IPS-NIHi7 (cell line): ENCODE results near the gene HNRNPC.
A peak's percentile ranks its signal among the peaks of the same experiment; 100 is the strongest.
"Not testable (repeated sequence)": the region's sequence is repeated elsewhere in the genome, so short reads cannot be mapped to it uniquely, and the experiment has no call there.

Source experiments
- DNase-seq: peaks from one replicate; pipeline ENCODE4 v3.0.0; 2012; ENCODE audit warnings: mixed read lengths; ENCODE audit errors: extremely low spot score

HNRNPC gene

DNA sequence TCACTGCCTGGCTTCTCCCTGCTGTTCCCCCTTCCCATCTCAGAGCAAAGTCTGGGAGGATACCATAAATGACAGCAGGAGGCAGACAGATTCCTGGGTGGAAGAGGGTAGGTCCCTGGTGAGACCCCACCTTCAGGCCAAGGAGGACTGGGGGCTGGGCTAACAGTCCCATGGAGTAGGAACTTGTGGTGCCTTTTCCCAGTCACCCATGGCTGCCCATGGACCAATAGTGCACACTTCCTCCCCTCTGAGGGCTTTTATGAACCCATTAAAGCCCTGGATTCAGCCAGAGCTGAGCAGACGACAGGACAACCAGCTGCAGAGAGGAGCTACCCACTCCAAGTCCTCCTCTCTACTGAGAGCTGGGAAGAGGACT is 76.8 kb downstream of the HNRNPC start:
- no peak for DNase-seq

DNA sequence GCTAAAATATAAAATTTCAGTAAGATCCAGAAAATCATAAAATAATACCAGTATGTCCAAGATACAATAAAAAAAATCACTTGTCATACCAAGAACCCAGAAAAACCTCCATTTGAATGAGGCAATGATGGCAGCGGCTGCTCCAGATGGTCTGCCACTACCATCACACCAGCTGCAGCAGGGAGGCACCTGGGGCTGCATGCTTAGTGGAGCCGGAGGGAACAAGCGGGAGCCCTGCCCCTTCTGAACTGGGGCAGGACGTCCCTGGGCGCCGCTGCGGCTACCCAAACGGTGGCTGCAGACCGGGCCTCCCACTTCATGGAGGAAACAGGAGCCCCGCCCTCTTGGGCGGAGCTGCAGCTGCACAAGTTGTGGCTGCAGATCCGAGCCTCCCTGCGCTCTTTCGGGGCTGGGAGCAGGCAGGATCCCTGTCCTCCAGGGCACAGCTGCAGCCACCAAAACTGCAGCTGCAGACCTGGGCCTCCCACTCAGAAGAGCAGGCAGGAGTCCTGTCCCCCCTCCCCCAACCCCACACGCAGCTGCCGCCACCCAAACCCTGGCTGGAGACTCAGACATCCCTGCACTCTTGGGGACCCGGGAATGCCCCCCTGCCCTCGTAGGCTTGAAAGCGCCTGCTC is 77.3 kb downstream of the HNRNPC start:
- peak; percentile 81 for DNase-seq

DNA sequence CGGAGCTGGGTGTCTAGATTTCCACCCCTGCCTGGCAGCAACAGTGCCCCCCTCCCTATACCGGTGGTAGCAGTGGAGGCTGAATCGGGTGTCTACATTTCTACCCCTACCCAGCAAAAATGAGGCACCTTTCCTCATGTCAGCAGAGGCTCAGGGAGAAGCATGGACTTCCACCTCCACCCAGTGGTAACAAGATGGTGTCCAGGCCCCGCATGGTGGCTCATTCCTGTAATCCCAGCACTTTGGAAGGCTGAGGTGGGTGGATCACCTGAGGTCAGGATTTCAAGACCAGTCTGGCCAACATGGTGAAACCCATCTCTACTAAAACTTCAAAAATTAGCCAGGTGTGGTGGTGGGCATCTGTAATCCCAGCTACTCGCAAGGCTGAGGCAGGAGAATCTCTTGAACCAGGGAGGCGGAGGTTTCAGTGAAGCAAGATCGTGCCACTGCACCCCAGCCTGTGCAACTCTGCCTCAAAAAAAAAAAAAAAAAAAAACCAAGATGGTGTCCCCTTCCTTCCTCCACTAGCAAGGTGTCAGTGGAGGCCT is 77.9 kb downstream of the HNRNPC start:
- DNase-seq, result no peak

DNA sequence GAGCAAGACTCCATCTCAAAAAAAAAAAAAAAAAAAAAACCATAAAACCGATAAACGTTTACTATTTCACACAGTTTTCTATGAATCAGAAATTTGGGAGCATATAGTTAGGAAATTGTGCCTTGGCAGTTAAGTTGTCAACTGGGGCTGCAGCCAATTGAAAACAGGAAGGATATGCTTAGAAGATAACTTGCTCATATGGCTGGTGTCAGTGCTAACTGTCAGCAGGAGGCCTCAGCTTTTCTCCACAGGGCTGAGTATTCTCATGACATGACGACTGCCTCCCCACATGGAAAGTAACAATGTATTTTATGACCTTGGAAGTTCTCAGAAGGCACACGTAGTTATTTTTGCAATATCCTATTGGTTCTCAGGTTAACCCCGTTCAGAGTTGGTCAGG is 83.8 kb downstream of the HNRNPC start:
- DNase-seq, result no peak

DNA sequence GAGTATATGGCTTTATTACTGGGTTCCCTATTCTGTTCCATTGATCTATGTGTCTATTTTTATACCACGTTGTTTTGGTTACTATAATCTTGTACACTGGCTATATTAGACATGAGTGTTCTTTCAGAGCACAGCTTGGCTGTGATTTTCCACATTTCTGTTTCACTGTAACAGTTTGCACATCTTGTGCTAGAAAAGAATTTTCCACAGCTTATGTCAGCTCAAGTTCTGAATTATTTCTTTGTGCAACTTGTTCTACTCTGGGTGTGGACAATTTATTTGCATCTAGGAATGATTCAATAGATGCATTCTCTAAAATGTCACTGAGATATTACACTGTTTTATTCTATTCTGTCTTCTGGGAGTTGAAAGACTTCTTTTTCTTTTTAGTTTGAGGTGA is 85.0 kb downstream of the HNRNPC start:
- DNase-seq, result no peak

DNA sequence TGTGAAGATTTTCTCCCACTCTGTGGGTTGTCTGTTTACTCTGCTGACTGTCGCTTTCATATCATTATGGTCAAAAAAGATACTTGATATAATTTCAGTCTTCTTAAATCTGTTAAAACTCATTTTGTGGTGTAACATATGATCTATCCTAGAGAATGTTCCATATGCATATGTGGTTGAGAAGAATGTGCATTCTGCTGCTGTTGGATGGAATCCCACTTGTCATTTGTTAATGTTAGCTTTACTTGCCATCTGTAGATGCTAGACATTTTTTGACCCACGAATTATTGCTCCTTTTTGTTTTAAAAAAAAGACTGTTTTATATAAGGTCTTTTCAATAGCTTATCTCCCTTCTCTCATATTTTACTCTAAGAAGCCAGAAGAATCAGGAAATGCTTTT is 87.1 kb downstream of the HNRNPC start:
- DNase-seq, result no peak

DNA sequence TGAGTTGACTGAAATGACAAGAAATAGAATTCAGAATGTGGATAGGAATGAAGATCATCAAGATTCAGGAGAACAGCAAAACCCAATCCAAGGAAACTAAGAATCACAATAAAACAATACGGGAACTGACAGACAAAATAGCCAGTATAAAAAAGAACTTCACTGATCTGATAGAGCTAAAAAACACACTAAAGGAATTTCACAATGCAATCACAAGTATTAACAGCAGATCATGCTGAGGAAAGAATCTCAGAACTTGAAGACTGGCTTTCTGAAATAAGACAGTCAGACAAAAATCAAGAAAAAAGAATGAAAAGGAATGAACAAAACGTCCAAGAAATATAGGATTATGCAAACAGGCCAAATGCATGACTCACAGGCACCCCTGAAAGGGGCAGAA is 98.1 kb downstream of the HNRNPC start:
- DNase-seq, result no peak

DNA sequence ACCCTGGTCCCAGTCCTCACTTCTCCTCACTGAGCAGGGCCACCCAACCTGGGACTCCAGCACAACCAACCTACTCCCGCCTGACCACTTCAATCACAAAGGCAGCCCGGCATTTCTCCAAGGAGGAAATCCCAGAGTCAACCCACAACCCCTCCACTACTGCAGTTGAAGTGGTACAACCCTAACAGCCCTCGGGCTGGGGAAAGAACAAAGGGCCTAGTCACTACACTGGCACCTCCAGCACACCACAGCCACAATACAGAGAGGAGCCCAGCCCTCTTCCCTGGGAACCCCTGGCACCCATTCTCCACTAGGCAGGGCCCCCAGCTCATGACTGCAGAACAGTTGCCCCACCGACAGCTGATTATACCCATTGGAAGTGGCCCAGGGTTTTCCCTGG is 99.7 kb downstream of the HNRNPC start:
- no peak for DNase-seq

DNA sequence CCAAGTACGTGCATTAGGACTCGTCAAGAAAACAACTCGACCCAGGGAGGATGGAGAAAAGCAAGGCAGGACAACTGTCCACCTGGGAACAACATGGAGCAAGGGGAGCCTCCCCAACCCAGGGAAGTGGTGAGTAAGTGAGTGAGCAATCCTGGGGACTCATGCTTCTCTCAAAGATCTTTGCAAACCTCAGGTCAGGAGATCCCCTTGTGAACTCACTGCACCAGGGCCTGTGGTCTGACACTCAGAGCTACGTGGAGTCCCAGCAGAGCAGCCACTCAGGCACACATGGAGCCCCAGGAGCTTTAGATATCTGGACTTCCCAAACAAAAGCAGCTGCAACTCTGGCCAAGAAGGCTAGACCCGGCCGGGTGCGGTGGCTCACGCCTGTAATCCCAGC is 101.2 kb downstream of the HNRNPC start:
- no peak for DNase-seq

DNA sequence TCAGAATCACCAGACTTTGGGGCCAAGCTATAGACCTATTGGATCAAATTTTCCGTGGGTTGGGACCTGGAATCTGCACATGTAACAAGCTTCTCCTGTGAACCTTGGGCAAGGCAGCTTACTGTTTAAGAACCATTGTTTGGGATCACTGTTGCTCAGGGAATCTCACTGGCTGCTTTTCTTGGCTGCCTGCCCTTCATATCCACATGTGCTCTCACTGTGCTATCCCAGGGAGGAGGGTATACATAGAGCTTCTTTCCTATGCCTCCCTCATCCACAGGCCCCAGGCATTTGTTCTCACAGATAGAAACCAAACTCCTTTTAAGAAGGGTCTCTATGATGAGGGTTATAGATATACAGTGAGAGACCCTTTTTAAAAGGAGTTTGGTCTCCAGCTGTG is 103.6 kb downstream of the HNRNPC start:
- not testable (repeated sequence) for DNase-seq

DNA sequence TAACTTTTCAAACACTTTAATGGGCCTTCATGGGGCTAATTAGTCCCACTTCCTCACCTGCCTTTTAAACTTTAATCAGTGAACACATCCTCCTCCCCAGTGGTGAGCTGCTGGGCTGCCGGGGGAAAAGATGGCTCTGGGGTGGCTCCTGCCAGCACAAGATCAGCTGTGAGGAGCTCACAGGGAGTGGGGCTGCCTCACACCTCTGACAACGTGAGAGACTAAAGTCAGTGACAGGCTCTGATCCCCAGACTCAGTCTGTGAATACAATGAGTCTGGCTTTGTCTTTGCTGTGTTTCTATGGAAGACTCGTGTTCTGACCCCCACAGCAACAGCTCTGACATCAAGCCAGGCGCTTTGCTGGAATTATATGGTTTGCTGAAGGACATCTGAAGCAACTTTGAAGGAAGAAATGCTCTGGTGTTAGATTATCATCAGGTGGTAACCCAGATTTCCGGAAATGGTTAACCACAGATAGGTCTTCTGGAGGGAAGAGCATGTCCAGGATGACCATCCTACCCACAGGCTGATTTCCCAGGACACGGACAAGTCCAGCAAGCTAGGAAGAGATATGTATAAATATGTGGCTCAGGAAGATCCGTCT is 104.1 kb downstream of the HNRNPC start:
- DNase-seq, result not testable (repeated sequence)

DNA sequence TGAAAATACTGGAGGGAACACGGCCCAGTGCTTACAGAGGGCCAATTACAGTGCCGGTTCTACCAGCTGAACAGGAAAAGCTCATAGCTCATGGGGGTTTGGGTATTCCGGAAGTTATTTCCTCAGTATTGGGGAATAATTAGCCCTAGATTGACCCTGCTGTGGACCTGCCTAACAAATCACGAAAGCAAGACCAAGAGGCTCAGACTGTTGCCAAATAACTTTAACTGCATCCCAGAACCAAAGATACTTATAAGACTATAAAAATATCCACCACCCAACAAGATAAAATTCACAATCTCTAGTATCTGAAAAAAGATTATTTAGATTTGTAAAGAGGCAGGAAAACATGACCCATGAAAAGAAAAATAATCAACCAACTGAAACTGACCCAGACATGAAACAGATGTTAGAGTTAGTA is 105.4 kb downstream of the HNRNPC start:
- DNase-seq, result no peak

DNA sequence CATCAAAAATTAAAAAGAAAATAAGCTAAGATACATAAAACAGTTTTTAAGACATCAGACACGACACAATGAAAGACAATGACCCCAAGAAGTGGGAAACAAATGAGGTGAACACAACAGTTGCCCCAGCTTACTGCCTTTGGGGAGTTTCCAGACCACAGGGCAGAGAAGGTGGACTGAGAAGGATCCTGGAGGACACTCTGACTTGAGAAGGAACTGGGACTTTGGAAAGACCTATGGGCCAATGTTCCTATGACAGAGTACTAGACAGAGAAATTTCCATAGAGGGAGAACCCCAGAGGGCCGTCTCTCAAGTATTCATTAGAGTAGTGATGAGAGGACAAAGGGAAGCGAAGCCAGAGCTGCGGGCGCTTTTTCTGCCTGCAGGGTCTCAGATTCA is 107.2 kb downstream of the HNRNPC start:
- DNase-seq, result no peak

DNA sequence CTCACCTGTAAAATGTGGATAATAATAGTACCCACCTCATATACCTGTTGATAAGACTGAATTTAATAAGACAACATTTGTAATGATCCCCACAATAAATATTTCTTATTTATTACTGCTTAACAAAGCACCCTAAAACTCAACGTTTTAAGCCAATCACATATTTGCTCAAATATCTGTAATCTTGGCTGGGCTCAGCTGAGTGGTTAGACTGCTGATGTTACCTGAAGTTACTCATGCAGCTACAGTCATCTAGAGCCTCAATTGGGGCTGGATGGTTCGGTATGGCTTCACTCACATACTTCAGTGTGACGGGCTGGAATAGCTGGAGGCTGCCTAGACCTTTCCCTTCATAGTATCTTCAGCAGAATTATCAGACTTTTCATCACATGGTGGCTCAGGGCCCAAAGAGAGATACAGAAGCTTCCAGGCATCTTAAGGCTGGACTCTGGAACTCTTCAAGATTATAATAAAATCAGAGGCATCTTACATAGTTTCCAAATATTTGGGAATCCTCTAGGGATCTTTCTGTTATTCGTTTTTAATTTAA is 109.1 kb downstream of the HNRNPC start:
- DNase-seq, result no peak
